ENCODE data around the gene CFAP58.

GRCh38 chr10:104457543-104457828 is 103.9 kb downstream of the CFAP58 start:
- TF ChIP-seq CTCF (IDR thresholded peaks at IDR 0.05; ENCODE audit: extremely low read depth in 1 of 2, insufficient read depth in 1 of 2, low read depth in 1 of 2, low read length in 2 of 2) (no peak), POLR2AphosphoS5 (IDR thresholded peaks at IDR 0.05; ENCODE audit: insufficient read depth, low read depth, low read length) (no peak)
